OCI-LY7 (cell line): ENCODE measurements around the gene NEU2. TPM values are rescaled to one million over a fixed set of nuclear protein-coding genes. Genes with fewer than 3 reads are reported as not detected.

Experiments used
- BruUV-seq: library from RNA; stranded (reverse); fragments of 400-500 nt; replicated peaks from 2 replicates; lab custom pipeline; 2021; lab: Mats Ljungman, UMichigan
- CTCF ChIA-PET: fragments of 300-600 bp; sonication (Branson Sonifier 250); formaldehyde crosslinking; loops from one replicate; lab custom pipeline; 2022; ENCODE audit warnings: antibody characterized with exemption; ENCODE audit not compliant: unreplicated experiment; lab: Charles Lee
- POLR2A ChIA-PET: fragments of 300-600 bp; sonication (Branson Sonifier 250); formaldehyde crosslinking; loops from one replicate; lab custom pipeline; 2022; ENCODE audit warnings: antibody characterized with exemption; lab: Charles Lee
- DNase-seq: peaks from one replicate; pipeline ENCODE4 v3.0.0-alpha.2; 2015; ENCODE audit warnings: low spot score
- H2AFZ ChIP-seq: fragments of 200-600 bp; sonication (generic), shearing (Covaris generic); 2 replicates; pipeline ENCODE4 v1.6.1; 2014; ENCODE audit warnings: mild to moderate bottlenecking, antibody characterized with exemption, low read length, moderate library complexity
- H3K27ac ChIP-seq: fragments of 200-600 bp; sonication (generic); 2 replicates; pipeline ENCODE4 v1.5.1; 2014; ENCODE audit warnings: mixed run types, low read depth, mild to moderate bottlenecking, moderate library complexity, low read length, inconsistent platforms; ENCODE audit not compliant: poor library complexity, severe bottlenecking
- H3K36me3 ChIP-seq: fragments of 200-600 bp; sonication (generic); 2 replicates; pipeline ENCODE4 v1.6.1; 2014; ENCODE audit warnings: mild to moderate bottlenecking, antibody characterized with exemption, low read length, moderate library complexity, mixed read lengths; ENCODE audit not compliant: insufficient read depth
- H3K4me1 ChIP-seq: fragments of 200-600 bp; sonication (generic); 2 replicates; pipeline ENCODE4 v1.5.1; 2014; ENCODE audit warnings: mild to moderate bottlenecking, low read length; ENCODE audit not compliant: insufficient read depth, poor library complexity, severe bottlenecking
- H3K4me2 ChIP-seq: fragments of 200-600 bp; sonication (generic); 2 replicates; pipeline ENCODE4 v1.6.1; 2014; ENCODE audit warnings: mild to moderate bottlenecking, low read length
- H3K4me3 ChIP-seq: fragments of 200-600 bp; sonication (generic); 2 replicates; pipeline ENCODE4 v1.5.1; 2014; ENCODE audit warnings: mild to moderate bottlenecking, low read depth, low read length; ENCODE audit not compliant: poor library complexity, severe bottlenecking
- H3K79me2 ChIP-seq: fragments of 200-600 bp; sonication (generic); 2 replicates; pipeline ENCODE4 v1.6.1; 2016; ENCODE audit warnings: low read depth, mild to moderate bottlenecking, low read length, moderate library complexity, mixed read lengths; ENCODE audit not compliant: insufficient read depth
- H3K9me2 ChIP-seq: fragments of 200-600 bp; sonication (generic); 2 replicates; pipeline ENCODE4 v1.6.1; 2016; ENCODE audit warnings: mild to moderate bottlenecking, low read length, mixed read lengths; ENCODE audit not compliant: insufficient read depth
- H3K9me3 ChIP-seq: fragments of 200-600 bp; sonication (generic); 2 replicates; pipeline ENCODE4 v1.6.1; 2014; ENCODE audit warnings: mild to moderate bottlenecking, mixed run types, low read length, mixed read lengths
- H4K20me1 ChIP-seq: fragments of 200-600 bp; sonication (generic); 2 replicates; pipeline ENCODE4 v1.6.1; 2014; ENCODE audit warnings: mild to moderate bottlenecking, antibody characterized with exemption, low read length, moderate library complexity, mixed read lengths; ENCODE audit not compliant: insufficient read depth
- CTCF ChIP-seq: fragments of 200-600 bp; sonication (generic); conservative IDR thresholded peaks from 2 replicates; pipeline ENCODE4 v1.5.1; 2014; ENCODE audit warnings: mild to moderate bottlenecking, antibody characterized with exemption, low read length, moderate library complexity, mixed read lengths
- EZH2phosphoT487 ChIP-seq: fragments of 200-600 bp; sonication (generic); IDR thresholded peaks from 2 replicates; pipeline ENCODE4 v1.6.1; 2018; ENCODE audit warnings: low read depth, borderline replicate concordance, mild to moderate bottlenecking, mixed run types, antibody characterized with exemption, low read length, moderate library complexity, mixed read lengths
- intact Hi-C: fragments of 100-400 bp; cut with micrococcal nuclease; formaldehyde crosslinking; loops from one replicate; pipeline ENCODE4 v1.10.0; 2022; ENCODE audit not compliant: unreplicated experiment
- total RNA-seq, 2 experiments: library from RNA; depleted of rRNA in 1 of 2; stranded (reverse); fragments of >200 nt in 1 of 2; shearing (Covaris generic) in 1 of 2; gene quantifications; 2 replicates each; pipeline ENCODE4 v1.2.3, GENCODE V29; 2014 to 2022

Gene NEU2
- total RNA-seq, 2 experiments from 2014 or later, result not detected

GRCh38 chr2:233010569-233011267 lies 21.8 kb upstream of the NEU2 start:
- no peak for TF ChIP-seq CTCF
- TF ChIP-seq EZH2phosphoT487, result no peak

GRCh38 chr2:233011268-233011650 lies 21.2 kb upstream of the NEU2 start:
- Histone ChIP-seq H3K9me2 (no peaks in the 10 kb centered on the region), H3K79me2 (no peaks in the 10 kb centered on the region), H3K4me2 (no peak overlapping the region), H3K4me3 (no peak overlapping the region), H2AFZ (no peak overlapping the region), H3K36me3 (no peaks in the 10 kb centered on the region), H3K27ac (no peak overlapping the region), H3K4me1 (no peaks in the 10 kb centered on the region), H3K9me3 (no peaks in the 10 kb centered on the region), H4K20me1 (no peaks in the 10 kb centered on the region)
- intact Hi-C loops, result no loop called here
- peak; percentile 14 for DNase-seq
- ChIA-PET POLR2A (interaction anchor here (0.6 to 0.7 kb wide), 2 partner anchors 35 to 72 kb away, joined by 3 read pairs; no protein-coding TSS in a partner anchor), CTCF (interaction anchor here (0.6 kb wide), 1 partner anchor 788 kb away, joined by 3 read pairs; no protein-coding TSS in a partner anchor)
- BruUV-seq, result no TSS peak
- TF ChIP-seq CTCF (no peak), EZH2phosphoT487 (no peak)

More at GRCh38 chr2:233010569-233011267, 21.8 kb upstream of the NEU2 start:
- intact Hi-C loops, result no loop called here
- no peaks in the 10 kb centered on the region for H3K4me1 ChIP-seq
- H4K20me1 ChIP-seq, result no peaks in the 10 kb centered on the region
- no TSS peak for BruUV-seq
- H3K4me2 ChIP-seq, result no peak overlapping the region
- H3K9me3 ChIP-seq, result no peaks in the 10 kb centered on the region
- no peak overlapping the region for H3K27ac ChIP-seq
- no peaks in the 10 kb centered on the region for H3K9me2 ChIP-seq
- H3K4me3 ChIP-seq, result no peak overlapping the region
- no peaks in the 10 kb centered on the region for H3K36me3 ChIP-seq
- ChIA-PET CTCF (interaction anchor here (0.6 kb wide), 1 partner anchor 788 kb away, joined by 3 read pairs; no protein-coding TSS in a partner anchor), POLR2A (interaction anchor here (0.6 kb wide), 1 partner anchor 35 kb away, joined by 3 read pairs; no protein-coding TSS in a partner anchor)
- H2AFZ ChIP-seq, result no peak overlapping the region
- no peak for DNase-seq
- H3K79me2 ChIP-seq, result no peaks in the 10 kb centered on the region

GRCh38 chr2:233011702-233012131 lies 20.8 kb upstream of the NEU2 start:
- Histone ChIP-seq H3K4me1 (no peaks in the 10 kb centered on the region), H4K20me1 (no peaks in the 10 kb centered on the region), H3K4me3 (no peak overlapping the region), H3K36me3 (no peaks in the 10 kb centered on the region), H3K9me2 (no peaks in the 10 kb centered on the region), H2AFZ (no peak overlapping the region), H3K27ac (no peak overlapping the region), H3K4me2 (no peak overlapping the region), H3K79me2 (no peaks in the 10 kb centered on the region), H3K9me3 (no peaks in the 10 kb centered on the region)
- no peak for DNase-seq
- CTCF ChIA-PET, result no interaction called here
- BruUV-seq, result no TSS peak
- intact Hi-C loops, result no loop called here
- POLR2A ChIA-PET, result interaction anchor here (0.7 kb wide), 1 partner anchor 72 kb away, joined by 3 read pairs; no protein-coding TSS in a partner anchor
- no peak for TF ChIP-seq CTCF
- TF ChIP-seq EZH2phosphoT487, result no peak
